Tibial nerve (tissue), 3 donors: Measurements from ENCODE around the gene GRIFIN.

Experiments
- POLR2A ChIP-seq, 2 donors: fragments of 450-650 bp; IDR thresholded peaks; one replicate each; pipeline ENCODE4 v1.6.1; 2017; ENCODE audit warnings: antibody characterized with exemption in 2 of 2, mild to moderate bottlenecking in 2 of 2, moderate library complexity in 2 of 2
- TF ChIP-seq, protein P1 (sequence below), 5 experiments: fragments of 200-600 bp in 3 of 5; fragments of 450-650 bp in 2 of 5; sonication (generic) in 3 of 5; IDR thresholded peaks; one replicate each; pipeline ENCODE4 v1.5.1; 2016 to 2019; ENCODE audit warnings: antibody characterized with exemption in 5 of 5, mild to moderate bottlenecking in 3 of 5, moderate library complexity in 2 of 5

DNA sequence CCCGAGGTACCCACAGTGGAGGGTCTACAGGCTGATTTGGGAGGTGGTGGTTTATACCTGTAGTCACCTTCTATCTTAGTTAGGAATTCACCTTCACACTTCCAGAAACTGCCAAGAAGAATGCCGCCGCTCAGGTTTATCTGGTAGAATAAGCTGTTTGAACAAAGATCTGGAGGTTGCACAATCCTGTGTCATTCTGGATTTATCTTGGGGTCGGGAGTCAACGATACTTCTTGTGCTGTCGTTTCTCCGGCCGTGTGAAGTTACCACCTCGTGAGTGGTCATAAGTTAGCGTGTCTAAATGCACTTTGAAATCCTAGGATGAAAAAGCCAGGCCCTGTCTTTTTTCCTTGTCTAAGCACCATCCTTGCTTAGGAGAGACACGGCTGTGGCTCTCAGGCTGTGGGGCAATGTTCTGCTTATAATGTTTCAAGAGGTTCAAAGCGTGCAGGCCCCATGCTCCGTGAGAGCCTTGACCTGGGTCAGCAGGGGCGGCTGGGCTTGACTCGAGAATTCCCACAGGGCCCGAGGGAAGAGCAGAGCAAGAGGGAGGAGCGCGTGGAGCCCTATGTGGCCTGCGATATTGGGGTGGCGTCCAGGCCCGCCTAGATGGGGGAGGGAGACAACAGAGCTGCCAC lies 35.5 kb downstream of the GRIFIN start:
- TF ChIP-seq POLR2A (IDR thresholded peaks at IDR 0.05): no peak
- TF ChIP-seq, protein P1, sequence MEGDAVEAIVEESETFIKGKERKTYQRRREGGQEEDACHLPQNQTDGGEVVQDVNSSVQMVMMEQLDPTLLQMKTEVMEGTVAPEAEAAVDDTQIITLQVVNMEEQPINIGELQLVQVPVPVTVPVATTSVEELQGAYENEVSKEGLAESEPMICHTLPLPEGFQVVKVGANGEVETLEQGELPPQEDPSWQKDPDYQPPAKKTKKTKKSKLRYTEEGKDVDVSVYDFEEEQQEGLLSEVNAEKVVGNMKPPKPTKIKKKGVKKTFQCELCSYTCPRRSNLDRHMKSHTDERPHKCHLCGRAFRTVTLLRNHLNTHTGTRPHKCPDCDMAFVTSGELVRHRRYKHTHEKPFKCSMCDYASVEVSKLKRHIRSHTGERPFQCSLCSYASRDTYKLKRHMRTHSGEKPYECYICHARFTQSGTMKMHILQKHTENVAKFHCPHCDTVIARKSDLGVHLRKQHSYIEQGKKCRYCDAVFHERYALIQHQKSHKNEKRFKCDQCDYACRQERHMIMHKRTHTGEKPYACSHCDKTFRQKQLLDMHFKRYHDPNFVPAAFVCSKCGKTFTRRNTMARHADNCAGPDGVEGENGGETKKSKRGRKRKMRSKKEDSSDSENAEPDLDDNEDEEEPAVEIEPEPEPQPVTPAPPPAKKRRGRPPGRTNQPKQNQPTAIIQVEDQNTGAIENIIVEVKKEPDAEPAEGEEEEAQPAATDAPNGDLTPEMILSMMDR (IDR thresholded peaks at IDR 0.05): no peak
